GM04504 (cell line): ENCODE data around the gene PABPC1L2A.
"Not testable (repeated sequence)": the region's sequence is repeated elsewhere in the genome, so short reads cannot be mapped to it uniquely, and the experiment has no call there.

Experiments
- DNase-seq: peaks from one replicate; pipeline ENCODE4 v3.0.0-alpha.2; 2012; ENCODE audit warnings: low read depth

The PABPC1L2A gene

GRCh38 chrX:73079024-73079562 lies at the start of gene PABPC1L2A:
PABPC1L2A (minus strand) TSS chrX:73079512; CDS start chrX:73079386, 126 bp downstream.
- DNase-seq = not testable (repeated sequence)

GRCh38 chrX:73127700-73128241 lies 48.5 kb upstream of the PABPC1L2A start:
- DNase-seq = no peak

GRCh38 chrX:73126240-73126639 lies 46.9 kb upstream of the PABPC1L2A start:
- DNase-seq = no peak

GRCh38 chrX:73099505-73099904 lies 20.2 kb upstream of the PABPC1L2A start:
- not testable (repeated sequence) for DNase-seq

GRCh38 chrX:73086766-73087165 lies 7.5 kb upstream of the PABPC1L2A start:
- DNase-seq = not testable (repeated sequence)

GRCh38 chrX:73079884-73080283 lies 572 bp upstream of the PABPC1L2A start:
- not testable (repeated sequence) for DNase-seq

GRCh38 chrX:73078597-73078996 lies 715 bp downstream of the PABPC1L2A start:
- DNase-seq = not testable (repeated sequence)

- no peak for DNase-seq
Observed at GRCh38 chrX:73076838-73077237, 2.5 kb downstream of the PABPC1L2A start.

- no peak for DNase-seq
Observed at GRCh38 chrX:73069365-73070035, 9.8 kb downstream of the PABPC1L2A start.

GRCh38 chrX:73068467-73069364 lies 10.6 kb downstream of the PABPC1L2A start:
- DNase-seq = no peak

GRCh38 chrX:73067761-73068466 lies 11.4 kb downstream of the PABPC1L2A start:
- not testable (repeated sequence) for DNase-seq

GRCh38 chrX:73028876-73029275 lies 50.4 kb downstream of the PABPC1L2A start:
- no peak for DNase-seq
